WERI-Rb-1 (cell line): Measurements from ENCODE around the gene OR10G7.

Source experiments
- DNase-seq: peaks from one replicate; pipeline ENCODE4 v3.0.0-alpha.2; 2020
- H3K27ac ChIP-seq: fragments of 250-450 bp; sonication (Bioruptor Pico); 2 replicates; pipeline ENCODE4 v1.5.1; 2020; ENCODE audit warnings: mild to moderate bottlenecking, moderate library complexity
- H3K27me3 ChIP-seq: fragments of 250-450 bp; sonication (Bioruptor Pico); 2 replicates; pipeline ENCODE4 v1.5.1; 2021; ENCODE audit warnings: mild to moderate bottlenecking, low read depth, moderate library complexity; ENCODE audit not compliant: insufficient read depth, severe bottlenecking
- H3K36me3 ChIP-seq: fragments of 250-450 bp; sonication (Bioruptor Pico); 2 replicates; pipeline ENCODE4 v1.5.1; 2020; ENCODE audit warnings: mild to moderate bottlenecking, moderate library complexity
- H3K4me3 ChIP-seq: 2 replicates; pipeline ENCODE4 v1.5.1; 2011; ENCODE audit warnings: low read depth, mild to moderate bottlenecking, control low read depth, low read length
- H3K9me3 ChIP-seq: fragments of 250-450 bp; sonication (Bioruptor Pico); 2 replicates; pipeline ENCODE4 v1.5.1; 2021; ENCODE audit warnings: mild to moderate bottlenecking, moderate library complexity; ENCODE audit not compliant: severe bottlenecking
- TF ChIP-seq, protein P1 (sequence below): IDR thresholded peaks from 2 replicates; pipeline ENCODE4 v1.5.1; 2011; ENCODE audit warnings: low read depth, mild to moderate bottlenecking, control low read depth, inconsistent platforms, low read length

OR10G7 gene

DNA sequence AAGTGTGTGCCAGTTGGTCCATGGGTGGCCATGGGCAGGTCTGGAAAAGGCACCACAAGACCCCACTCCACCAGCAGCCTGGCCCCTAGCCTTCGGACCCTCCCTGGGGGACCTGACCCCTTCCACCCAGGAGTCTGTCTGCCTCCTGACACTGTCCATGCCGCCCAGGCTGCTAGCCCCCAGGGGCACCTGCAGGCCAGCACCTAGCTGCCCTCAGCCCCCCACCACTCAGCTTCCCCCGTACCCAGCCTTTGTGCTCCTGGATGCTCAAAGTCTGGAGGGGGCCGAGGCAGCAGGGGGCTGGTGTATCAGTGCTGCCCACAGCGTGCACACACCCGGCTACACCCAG, 34.3 kb upstream of the OR10G7 start:
- DNase-seq: no peak
- peak overlapping the region; percentile 78 for H3K4me3 ChIP-seq
- H3K9me3 ChIP-seq: no peaks in the 10 kb centered on the region
- no peak overlapping the region for H3K27ac ChIP-seq
- H3K36me3 ChIP-seq: no peaks in the 10 kb centered on the region
- TF ChIP-seq, protein P1, sequence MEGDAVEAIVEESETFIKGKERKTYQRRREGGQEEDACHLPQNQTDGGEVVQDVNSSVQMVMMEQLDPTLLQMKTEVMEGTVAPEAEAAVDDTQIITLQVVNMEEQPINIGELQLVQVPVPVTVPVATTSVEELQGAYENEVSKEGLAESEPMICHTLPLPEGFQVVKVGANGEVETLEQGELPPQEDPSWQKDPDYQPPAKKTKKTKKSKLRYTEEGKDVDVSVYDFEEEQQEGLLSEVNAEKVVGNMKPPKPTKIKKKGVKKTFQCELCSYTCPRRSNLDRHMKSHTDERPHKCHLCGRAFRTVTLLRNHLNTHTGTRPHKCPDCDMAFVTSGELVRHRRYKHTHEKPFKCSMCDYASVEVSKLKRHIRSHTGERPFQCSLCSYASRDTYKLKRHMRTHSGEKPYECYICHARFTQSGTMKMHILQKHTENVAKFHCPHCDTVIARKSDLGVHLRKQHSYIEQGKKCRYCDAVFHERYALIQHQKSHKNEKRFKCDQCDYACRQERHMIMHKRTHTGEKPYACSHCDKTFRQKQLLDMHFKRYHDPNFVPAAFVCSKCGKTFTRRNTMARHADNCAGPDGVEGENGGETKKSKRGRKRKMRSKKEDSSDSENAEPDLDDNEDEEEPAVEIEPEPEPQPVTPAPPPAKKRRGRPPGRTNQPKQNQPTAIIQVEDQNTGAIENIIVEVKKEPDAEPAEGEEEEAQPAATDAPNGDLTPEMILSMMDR: no peak
- H3K27me3 ChIP-seq: no peaks in the 10 kb centered on the region

DNA sequence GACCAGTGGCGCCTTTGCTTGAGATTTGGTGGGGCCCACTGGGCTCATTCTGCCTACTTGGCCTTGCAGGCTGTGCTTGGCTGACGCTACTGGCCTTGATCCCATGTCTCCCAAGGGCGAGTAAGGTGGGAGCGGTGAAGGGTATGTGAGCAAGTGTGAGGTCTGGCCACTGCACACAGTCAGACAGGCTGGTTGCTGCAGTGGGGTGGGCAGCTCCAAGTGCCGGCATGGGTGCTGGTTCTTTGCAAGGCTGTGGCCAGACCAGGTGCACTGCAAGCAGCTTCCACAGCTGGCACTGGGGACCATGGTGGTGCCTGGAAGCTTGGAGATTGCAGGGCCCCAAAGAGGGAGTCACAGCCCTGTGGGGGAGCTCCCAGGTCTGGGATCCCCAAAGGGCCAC, 33.4 kb upstream of the OR10G7 start:
- no peak for DNase-seq
- TF ChIP-seq, protein P1: no peak
- no peak overlapping the region for H3K27ac ChIP-seq
- H3K4me3 ChIP-seq: no peak overlapping the region
- H3K9me3 ChIP-seq: no peaks in the 10 kb centered on the region
- no peaks in the 10 kb centered on the region for H3K27me3 ChIP-seq
- no peaks in the 10 kb centered on the region for H3K36me3 ChIP-seq

DNA sequence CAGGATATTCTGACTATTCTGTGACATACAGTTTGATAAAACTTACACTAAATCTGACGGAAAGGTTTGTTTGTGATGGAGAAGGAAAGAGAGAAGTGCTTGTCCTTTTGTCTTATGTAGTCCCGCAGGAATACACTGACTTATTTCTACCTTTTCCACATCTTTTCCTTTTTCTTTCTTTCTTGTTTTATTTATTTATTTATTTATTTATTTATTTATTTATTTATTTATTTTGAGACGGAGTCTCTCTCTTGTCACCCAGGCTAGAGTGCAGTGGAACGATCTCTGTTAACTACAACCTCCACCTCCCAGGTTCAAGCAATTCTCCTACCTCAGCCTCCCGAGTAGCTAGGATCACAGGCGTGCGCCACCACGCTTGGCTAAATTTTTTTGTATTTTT, 31.0 kb upstream of the OR10G7 start:
- Histone ChIP-seq H3K27me3 (no peaks in the 10 kb centered on the region), H3K9me3 (no peaks in the 10 kb centered on the region), H3K4me3 (no peak overlapping the region), H3K27ac (no peak overlapping the region), H3K36me3 (no peaks in the 10 kb centered on the region)
- DNase-seq: no peak
- TF ChIP-seq, protein P1: no peak

DNA sequence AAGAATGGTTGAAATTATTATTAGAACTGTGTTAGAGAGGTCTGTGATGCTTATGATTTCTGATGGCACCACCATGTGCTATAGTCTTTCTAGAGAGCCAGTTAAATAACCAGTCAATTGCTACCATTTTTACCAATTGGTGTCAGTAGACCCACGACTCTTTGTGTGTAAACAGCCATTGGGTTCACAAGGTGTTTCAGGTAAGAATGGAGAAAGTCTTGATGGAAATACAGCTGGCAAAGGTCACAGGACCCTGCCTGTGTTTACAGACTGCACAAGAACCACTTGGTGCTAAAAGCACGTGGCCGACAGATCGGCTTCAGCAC, 30.5 kb upstream of the OR10G7 start:
- H3K27me3 ChIP-seq: no peaks in the 10 kb centered on the region
- no peaks in the 10 kb centered on the region for H3K9me3 ChIP-seq
- H3K27ac ChIP-seq: no peak overlapping the region
- no peaks in the 10 kb centered on the region for H3K36me3 ChIP-seq
- DNase-seq: no peak
- TF ChIP-seq, protein P1: no peak
- no peak overlapping the region for H3K4me3 ChIP-seq

DNA sequence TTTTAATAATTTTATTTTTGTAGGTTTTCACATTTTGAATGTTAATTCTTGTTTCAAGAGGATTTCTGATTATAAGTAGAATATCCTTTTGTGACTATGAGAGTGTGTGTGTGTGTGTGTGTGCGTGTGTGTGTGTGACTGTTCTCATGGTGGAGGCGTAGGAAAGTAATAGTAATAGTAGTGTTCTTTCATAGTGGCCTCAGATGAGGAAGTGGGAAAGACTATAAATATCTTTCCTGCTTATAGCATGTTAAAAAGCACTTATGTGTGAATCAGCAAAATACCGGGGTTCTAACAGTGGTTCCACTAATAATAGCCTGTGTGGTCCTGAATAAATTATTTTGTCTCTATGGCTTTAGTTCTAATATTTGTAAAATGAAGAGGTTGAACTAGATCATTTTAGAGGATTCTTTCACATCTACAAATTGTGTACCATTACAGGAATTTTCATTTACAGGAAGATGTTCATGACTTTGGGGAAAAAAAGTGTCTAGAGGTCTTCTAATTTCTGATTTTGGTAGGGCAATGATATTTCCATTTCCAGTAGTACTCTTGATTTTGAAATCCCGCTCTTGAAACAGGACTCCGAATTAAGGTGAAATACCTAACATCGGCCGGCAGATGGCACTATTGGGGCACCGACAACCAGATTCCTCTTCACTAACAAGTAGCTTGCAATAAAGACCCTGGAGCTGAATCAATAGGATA, 29.9 kb upstream of the OR10G7 start:
- H3K36me3 ChIP-seq: no peaks in the 10 kb centered on the region
- H3K27ac ChIP-seq: no peak overlapping the region
- H3K4me3 ChIP-seq: no peak overlapping the region
- no peaks in the 10 kb centered on the region for H3K27me3 ChIP-seq
- TF ChIP-seq, protein P1: peak; percentile 40
- no peaks in the 10 kb centered on the region for H3K9me3 ChIP-seq
- peak; percentile 73 for DNase-seq
